HG02943 (cell line): Measurements from ENCODE around the gene TTC9C.
A peak's percentile ranks its signal among the peaks of the same experiment; 100 is the strongest.
"Not testable (repeated sequence)": the region's sequence is repeated elsewhere in the genome, so short reads cannot be mapped to it uniquely, and the experiment has no call there.

ENCODE experiments used
- ATAC-seq: cut with Tn5 transposase; IDR thresholded peaks from one replicate; pipeline ENCODE4 v1.9.1; 2021; ENCODE audit warnings: mild to moderate bottlenecking, low read depth, moderate library complexity; ENCODE audit not compliant: unreplicated experiment

TTC9C gene

GRCh38 chr11:62728171-62728988, at the start of gene TTC9C:
TSS of gene TTC9C (plus strand) at chr11:62728486. CDS start at chr11:62728849, 363 bp downstream.
- peak; percentile 19 for ATAC-seq

GRCh38 chr11:62678770-62679696, 49.3 kb upstream of the TTC9C start, which contains the start of gene UBXN1:
TSS of gene UBXN1 (minus strand) at chr11:62679073. CDS start at chr11:62678923, 150 bp downstream.
- peak; percentile 62 for ATAC-seq

- no peak for ATAC-seq
Measured at GRCh38 chr11:62680825-62681240, 47.5 kb upstream of the TTC9C start.

GRCh38 chr11:62682518-62682917, 45.8 kb upstream of the TTC9C start:
- no peak for ATAC-seq

- ATAC-seq: no peak
Measured at GRCh38 chr11:62687508-62688396, 40.5 kb upstream of the TTC9C start.

- ATAC-seq: no peak
Measured at GRCh38 chr11:62688491-62688890, 39.8 kb upstream of the TTC9C start.

- no peak for ATAC-seq
Measured at GRCh38 chr11:62689421-62690183, 38.7 kb upstream of the TTC9C start, which contains the start of gene LRRN4CL. TSS of gene LRRN4CL (minus strand) at chr11:62689530. CDS start at chr11:62688508, 1,022 bp downstream.

- not testable (repeated sequence) for ATAC-seq
Measured at GRCh38 chr11:62693624-62694023, 34.7 kb upstream of the TTC9C start.

GRCh38 chr11:62694455-62695167, 33.7 kb upstream of the TTC9C start:
- no peak for ATAC-seq

- no peak for ATAC-seq
Measured at GRCh38 chr11:62702246-62702645, 26.0 kb upstream of the TTC9C start.

GRCh38 chr11:62703921-62704320, 24.4 kb upstream of the TTC9C start:
- not testable (repeated sequence) for ATAC-seq

GRCh38 chr11:62705413-62705812, 22.9 kb upstream of the TTC9C start:
- no peak for ATAC-seq

GRCh38 chr11:62705880-62706849, 22.1 kb upstream of the TTC9C start:
- no peak for ATAC-seq

GRCh38 chr11:62706850-62707247, 21.4 kb upstream of the TTC9C start:
- ATAC-seq: no peak

- no peak for ATAC-seq
Measured at GRCh38 chr11:62707277-62707861, 20.9 kb upstream of the TTC9C start, which contains the start of the genes BSCL2 and GNG3. TSS of gene BSCL2 (minus strand) at chr11:62707424. CDS start at chr11:62707195, 229 bp downstream. TSS of gene GNG3 (plus strand) at chr11:62707676. CDS start at chr11:62708296, 620 bp downstream.

- ATAC-seq: no peak
Measured at GRCh38 chr11:62708392-62708791, 19.9 kb upstream of the TTC9C start.

- no peak for ATAC-seq
Measured at GRCh38 chr11:62708793-62709192, 19.5 kb upstream of the TTC9C start.
